CD4-positive, alpha-beta T cell treated with Interleukin-10 for 1 hour (primary cell): ENCODE results near the gene ZNF341.
"Not testable (repeated sequence)": the region's sequence is repeated elsewhere in the genome, so short reads cannot be mapped to it uniquely, and the experiment has no call there.

Experiments
- DNase-seq: peaks from one replicate; pipeline ENCODE4 v3.0.0-alpha.2; 2020

The ZNF341 gene

GRCh38 chr20:33773412-33774089, 41.8 kb downstream of the ZNF341 start:
- no peak for DNase-seq

- DNase-seq = no peak
Measured at GRCh38 chr20:33777816-33778215, 46.0 kb downstream of the ZNF341 start.

- DNase-seq = no peak
Measured at GRCh38 chr20:33781133-33781532, 49.3 kb downstream of the ZNF341 start.

- no peak for DNase-seq
Measured at GRCh38 chr20:33781945-33782344, 50.1 kb downstream of the ZNF341 start.

GRCh38 chr20:33783256-33783655, 51.5 kb downstream of the ZNF341 start:
- no peak for DNase-seq

- no peak for DNase-seq
Measured at GRCh38 chr20:33783818-33784217, 52.0 kb downstream of the ZNF341 start.

- DNase-seq = no peak
Measured at GRCh38 chr20:33784225-33784624, 52.4 kb downstream of the ZNF341 start.

- no peak for DNase-seq
Measured at GRCh38 chr20:33785503-33785902, 53.7 kb downstream of the ZNF341 start.

GRCh38 chr20:33787253-33787891, 55.6 kb downstream of the ZNF341 start:
- no peak for DNase-seq

GRCh38 chr20:33788351-33789049, 56.7 kb downstream of the ZNF341 start:
- no peak for DNase-seq

GRCh38 chr20:33789109-33789857, 57.5 kb downstream of the ZNF341 start:
- no peak for DNase-seq

- DNase-seq = no peak
Measured at GRCh38 chr20:33789858-33790182, 58.0 kb downstream of the ZNF341 start.

- no peak for DNase-seq
Measured at GRCh38 chr20:33790566-33790965, 58.8 kb downstream of the ZNF341 start.

GRCh38 chr20:33791021-33791420, 59.2 kb downstream of the ZNF341 start:
- DNase-seq = no peak

- DNase-seq = no peak
Measured at GRCh38 chr20:33791540-33791939, 59.7 kb downstream of the ZNF341 start.

- DNase-seq = peak; percentile 53
Measured at GRCh38 chr20:33791959-33792597, 60.3 kb downstream of the ZNF341 start.

GRCh38 chr20:33792598-33792989, 60.8 kb downstream of the ZNF341 start:
- not testable (repeated sequence) for DNase-seq

GRCh38 chr20:33793011-33793931, 61.5 kb downstream of the ZNF341 start:
- DNase-seq = no peak

- DNase-seq = no peak
Measured at GRCh38 chr20:33796263-33796906, 64.6 kb downstream of the ZNF341 start.

GRCh38 chr20:33796907-33797544, 65.2 kb downstream of the ZNF341 start:
- DNase-seq = no peak

GRCh38 chr20:33798444-33798843, 66.6 kb downstream of the ZNF341 start:
- no peak for DNase-seq
